ENCODE data around the gene SLC38A6. TPM values are rescaled to one million over a fixed set of nuclear protein-coding genes. Genes with fewer than 3 reads are reported as not detected.

Gene SLC38A6
- 60.1 and 71.5 TPM in 2 replicates for total RNA-seq
- polyA plus RNA-seq (2012), result 30.3 TPM

DNA sequence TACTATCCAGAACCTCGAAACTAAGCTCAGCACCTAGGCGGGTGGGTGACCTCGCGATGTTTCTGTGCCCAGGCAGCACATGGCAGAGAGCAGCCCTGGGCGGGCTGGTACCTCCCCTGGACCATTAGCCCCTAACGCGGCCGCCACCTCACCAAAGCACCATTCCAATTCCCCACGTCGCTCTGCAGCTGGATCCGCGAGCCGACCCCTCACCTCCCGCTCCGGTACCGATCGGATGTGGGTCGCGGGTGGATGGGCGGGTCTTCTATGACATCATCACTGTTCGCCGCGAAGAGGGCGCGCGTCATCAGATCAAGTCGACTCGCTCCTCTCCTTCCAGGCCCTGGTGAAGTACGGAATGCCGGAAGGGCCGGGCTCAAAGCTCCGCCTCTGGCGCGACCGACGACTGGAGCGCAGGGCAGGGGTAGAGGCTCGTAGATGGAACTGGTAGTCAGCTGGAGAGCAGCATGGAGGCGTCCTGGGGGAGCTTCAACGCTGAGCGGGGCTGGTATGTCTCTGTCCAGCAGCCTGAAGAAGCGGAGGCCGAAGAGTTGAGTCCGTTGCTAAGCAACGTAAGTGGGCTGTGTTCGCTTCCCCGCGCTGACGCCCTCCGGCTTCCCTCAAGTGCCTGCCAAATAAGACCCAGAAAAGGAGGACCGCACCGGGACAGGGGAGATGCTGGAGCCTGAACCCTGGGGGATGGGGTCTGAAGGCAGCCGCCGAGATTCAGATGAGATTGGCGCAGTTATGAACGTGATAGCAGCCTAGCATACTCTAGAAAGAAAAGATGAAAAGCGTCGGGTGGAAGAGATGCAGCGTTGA is at the start of gene SLC38A6, which contains the start of gene TRMT5:
TSS of gene SLC38A6 (plus strand) at position 435 of the 822 bp plus-strand sequence. CDS start at position 468, 33 bp downstream.
TSS of gene TRMT5 (minus strand) at position 269 of the 822 bp plus-strand sequence. CDS start at position 163, 106 bp downstream.
- peak; percentile 98 for DNase-seq (ENCODE audit: low read depth)

DNA sequence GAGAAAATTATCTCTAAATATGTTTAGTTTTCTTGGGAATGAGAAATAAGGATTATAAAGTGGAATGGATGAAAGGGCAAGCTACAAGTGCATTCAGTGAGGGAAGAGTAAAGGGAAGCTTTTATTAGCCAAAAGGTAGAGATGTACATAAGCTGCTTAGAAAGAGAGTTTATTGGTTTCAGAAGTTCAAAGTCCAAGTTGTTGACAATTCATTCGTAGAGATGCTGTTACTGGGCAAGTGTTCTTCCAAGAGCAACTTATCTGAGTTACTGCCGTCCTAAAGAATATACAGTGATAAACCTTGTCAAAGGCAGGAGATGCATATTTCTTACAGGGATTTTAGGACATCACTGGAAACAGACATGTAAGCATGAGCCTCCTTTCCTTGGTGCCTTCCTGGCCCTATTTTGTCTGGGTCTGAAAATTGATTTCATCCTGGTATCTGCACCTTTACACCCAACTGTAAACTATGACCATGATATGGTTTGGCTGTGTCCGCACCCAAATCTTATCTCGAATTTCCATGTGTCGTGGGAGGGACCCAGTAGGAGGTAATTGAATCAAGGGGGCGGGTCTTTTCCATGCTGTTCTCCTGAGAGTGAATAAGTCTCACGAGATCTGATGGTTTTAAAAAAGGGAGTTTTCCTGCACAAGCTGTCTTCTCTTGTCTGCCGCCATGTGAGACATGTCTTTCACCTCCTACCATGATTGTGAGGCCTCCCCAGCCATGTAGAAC is 47.0 kb upstream of the SLC38A6 start:
- no peak for DNase-seq (ENCODE audit: low read depth)

DNA sequence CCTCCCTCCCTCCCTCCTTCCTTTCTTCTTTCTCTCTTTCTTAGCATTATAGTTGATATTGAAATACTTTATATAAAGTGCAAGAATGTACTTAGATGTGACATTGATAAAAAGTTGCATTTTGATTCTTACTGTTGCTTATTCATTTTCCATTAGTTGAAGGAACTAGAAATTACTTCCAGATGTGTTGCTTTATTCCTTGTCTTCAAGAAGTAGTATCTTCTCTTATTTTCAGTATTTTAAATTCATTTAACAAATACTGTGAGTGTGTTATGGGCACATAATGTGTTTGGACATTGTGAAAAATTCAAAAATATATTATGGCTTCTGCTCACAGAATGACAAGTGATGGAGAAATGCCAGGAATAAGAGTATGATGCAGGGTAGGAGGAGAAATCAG is 45.7 kb upstream of the SLC38A6 start:
- no peak for DNase-seq (ENCODE audit: low read depth)

- DNase-seq (ENCODE audit: low read depth), result no peak
Measured at GRCh38 chr14:60943637-60944032, 37.4 kb upstream of the SLC38A6 start.

- no peak for DNase-seq (ENCODE audit: low read depth)
Measured at GRCh38 chr14:60944204-60944603, 36.8 kb upstream of the SLC38A6 start.

- DNase-seq (ENCODE audit: low read depth), result peak; percentile 44
Measured at GRCh38 chr14:60945984-60946383, 35.1 kb upstream of the SLC38A6 start.

DNA sequence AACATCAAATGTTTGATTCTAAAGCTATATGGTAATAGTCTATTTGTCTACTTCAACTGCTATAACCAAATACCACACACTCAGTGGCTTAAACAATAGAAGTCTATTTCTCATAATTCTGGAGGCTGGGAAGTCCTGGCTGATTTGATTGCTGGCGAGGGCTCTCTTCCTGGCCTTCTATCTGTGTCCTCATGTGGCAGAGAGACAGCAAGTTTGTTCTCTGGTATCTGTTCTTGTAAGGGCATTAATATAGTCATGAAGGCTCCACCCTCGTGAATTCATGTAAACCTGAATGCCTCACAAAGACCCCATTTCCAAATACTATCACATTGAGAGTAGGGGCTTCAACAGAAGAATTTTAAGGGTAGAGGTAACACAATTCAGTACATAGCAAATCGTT is 34.3 kb upstream of the SLC38A6 start:
- no peak for DNase-seq (ENCODE audit: low read depth)

DNA sequence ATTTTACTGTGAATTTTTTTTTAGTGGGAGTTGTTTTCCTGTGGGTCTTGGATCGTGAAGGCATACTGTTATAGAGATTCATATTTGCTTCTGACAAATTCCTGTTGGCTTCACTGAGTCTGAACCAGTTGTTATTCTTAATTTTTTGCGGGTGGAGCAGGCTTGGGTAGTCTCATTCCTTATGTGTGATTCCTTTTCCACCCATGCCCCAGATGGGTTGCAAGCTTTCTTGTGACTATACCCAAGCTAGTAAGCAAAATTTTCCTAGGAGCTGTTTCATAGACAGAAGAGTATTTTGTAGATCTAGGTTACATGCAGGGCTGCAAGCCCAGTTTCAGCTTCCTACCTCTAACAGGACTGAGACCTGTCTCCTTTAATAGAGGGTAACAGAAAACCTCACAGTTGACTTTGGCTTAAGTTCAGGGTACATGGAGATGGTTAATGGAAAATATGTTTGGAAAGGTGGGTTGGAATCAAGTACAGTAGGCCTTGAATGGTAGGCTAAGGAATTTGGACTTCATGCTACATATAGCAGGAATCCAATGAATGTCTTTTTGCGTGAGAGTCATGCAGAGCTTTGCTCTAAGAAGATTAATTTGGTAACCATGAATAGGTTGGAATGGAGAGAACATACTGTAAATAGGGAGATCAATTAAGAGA is 29.1 kb upstream of the SLC38A6 start:
- DNase-seq (ENCODE audit: low read depth), result no peak

GRCh38 chr14:60956202-60956601 is 24.8 kb upstream of the SLC38A6 start:
- DNase-seq (ENCODE audit: low read depth), result no peak

GRCh38 chr14:60956632-60957031 is 24.4 kb upstream of the SLC38A6 start:
- no peak for DNase-seq (ENCODE audit: low read depth)

DNA sequence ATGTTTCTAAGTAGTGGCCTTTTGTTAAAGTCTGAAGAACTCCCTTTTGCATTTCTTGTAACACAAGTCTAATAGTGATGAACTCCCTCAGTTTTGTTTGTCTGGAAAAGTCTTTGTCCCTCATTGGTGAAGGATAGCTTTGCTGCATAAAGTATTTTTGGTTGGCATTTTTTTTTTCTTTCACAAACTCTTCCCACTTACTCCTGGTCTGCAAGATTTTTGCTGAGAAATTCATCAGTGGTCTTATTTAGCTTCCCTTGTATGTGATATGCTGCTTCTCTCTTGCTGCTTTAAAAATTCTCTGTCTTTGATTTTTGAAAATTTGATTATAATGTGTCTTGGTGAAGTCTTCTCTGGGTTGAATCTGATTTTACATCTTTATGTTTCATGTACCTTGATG is 22.9 kb upstream of the SLC38A6 start:
- no peak for DNase-seq (ENCODE audit: low read depth)

GRCh38 chr14:60963761-60964160 is 17.3 kb upstream of the SLC38A6 start:
- DNase-seq (ENCODE audit: low read depth), result no peak

GRCh38 chr14:60964904-60965303 is 16.1 kb upstream of the SLC38A6 start:
- no peak for DNase-seq (ENCODE audit: low read depth)

- peak; percentile 51 for DNase-seq (ENCODE audit: low read depth)
Measured at GRCh38 chr14:60965402-60965801, 15.6 kb upstream of the SLC38A6 start.

- peak; percentile 41 for DNase-seq (ENCODE audit: low read depth)
Measured at GRCh38 chr14:60968099-60968498, 12.9 kb upstream of the SLC38A6 start.

DNA sequence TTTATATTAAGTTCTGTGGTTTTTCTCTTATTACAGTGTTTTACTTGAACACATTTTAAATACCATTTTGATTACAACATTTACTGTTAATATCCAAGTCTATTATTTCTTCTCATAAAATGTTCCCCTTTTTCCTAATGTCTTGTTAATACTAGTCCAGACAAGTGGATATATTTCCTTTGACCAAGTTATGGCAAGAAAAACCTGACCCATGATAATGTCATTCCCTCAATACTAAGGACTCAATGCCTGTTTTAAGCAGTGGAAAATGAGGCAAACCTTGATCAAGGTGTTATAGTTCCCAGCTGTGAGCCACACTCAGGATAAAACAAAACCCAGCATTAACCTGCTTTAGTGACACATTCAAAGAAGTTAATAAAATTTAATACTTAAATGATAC is 12.4 kb upstream of the SLC38A6 start:
- DNase-seq (ENCODE audit: low read depth), result no peak

DNA sequence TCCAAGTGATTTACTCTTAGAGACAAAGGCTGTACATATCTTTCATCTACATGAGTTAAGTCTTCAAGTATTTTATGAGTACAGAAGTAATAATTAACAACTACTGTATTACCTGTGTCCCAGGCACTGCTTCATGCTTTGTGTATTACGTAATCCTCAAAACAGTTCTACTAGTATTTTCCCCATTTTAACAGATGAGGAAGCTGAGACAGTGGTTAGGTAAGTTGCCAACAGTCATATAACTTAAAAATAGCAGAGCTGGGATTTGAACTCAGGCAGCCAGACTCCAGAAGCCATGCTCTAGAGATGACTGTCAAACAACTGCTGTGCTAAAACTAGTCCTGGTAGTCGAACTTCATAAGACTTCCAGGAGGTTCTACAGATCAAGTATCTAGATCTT is 10.9 kb upstream of the SLC38A6 start:
- peak; percentile 43 for DNase-seq (ENCODE audit: low read depth)

- DNase-seq (ENCODE audit: low read depth), result no peak
Measured at GRCh38 chr14:60971271-60971670, 9.8 kb upstream of the SLC38A6 start.

DNA sequence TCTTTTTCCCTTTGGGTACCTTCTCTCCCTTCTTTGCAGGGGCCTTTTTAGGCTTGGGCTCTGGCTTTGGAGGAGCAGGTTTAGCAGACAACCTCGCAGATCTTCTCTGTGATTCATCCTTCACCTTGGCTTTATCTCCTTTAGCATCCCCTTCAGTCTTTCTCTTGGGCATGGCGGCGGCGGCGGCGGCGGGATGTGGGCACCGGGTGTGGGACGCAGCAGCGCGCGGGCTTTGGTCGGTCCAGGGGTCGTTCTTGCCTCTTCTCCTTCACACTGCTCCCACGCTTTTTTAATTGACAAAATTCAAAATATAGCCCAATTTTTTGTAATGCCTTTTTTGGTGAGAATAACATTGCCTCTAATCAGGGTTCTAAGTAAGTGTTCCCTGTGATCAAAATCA is 8.8 kb upstream of the SLC38A6 start:
- DNase-seq (ENCODE audit: low read depth), result no peak

DNA sequence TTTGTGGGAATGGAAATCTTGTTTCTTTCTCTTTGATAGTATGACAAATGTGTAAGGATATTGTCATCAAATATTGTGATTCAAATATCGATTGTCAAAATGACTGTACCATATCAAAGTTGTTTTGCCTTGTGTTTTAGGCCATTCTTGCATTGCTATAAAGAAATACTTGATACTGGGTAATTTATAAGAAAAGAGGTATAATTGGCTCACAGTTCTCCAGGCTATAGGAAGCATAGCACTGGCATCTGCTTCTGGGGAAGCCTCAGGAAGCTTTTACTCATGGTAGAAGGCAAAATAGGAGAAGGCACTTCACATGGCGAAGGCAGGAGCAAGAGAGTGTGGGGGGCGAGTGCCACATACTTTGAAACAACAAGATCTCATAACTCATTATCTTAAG is 8.0 kb upstream of the SLC38A6 start:
- no peak for DNase-seq (ENCODE audit: low read depth)

GRCh38 chr14:60974090-60974651 is 6.9 kb upstream of the SLC38A6 start:
- no peak for DNase-seq (ENCODE audit: low read depth)

DNA sequence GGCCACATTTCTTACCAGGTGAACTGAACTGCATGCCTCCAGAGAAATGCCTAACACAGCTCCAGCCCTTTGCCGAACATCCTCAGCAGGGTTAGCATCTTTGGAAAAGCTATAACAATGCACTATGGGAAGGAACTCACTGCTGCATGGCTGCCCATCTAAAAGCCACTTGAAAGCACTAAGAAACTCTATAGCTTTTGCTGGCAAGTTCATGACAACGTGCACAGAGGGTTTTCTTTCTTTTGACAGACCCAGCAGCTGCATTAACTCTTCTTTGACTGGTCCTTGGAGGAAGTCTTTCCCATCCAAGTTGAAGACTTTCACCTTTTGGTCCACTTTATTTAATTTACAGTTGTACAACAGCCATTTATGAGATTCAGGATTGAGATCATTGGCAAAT is 5.5 kb upstream of the SLC38A6 start:
- DNase-seq (ENCODE audit: low read depth), result no peak

Data from myocyte (in vitro differentiated cells).